ENCODE measurements around the gene BEAN1. TPM values are rescaled to one million over a fixed set of nuclear protein-coding genes. Genes with fewer than 3 reads are reported as not detected.

The BEAN1 gene
- total and polyA plus RNA-seq, 12 donors, result 0.26 to 9.6 (median 2.0) TPM

DNA sequence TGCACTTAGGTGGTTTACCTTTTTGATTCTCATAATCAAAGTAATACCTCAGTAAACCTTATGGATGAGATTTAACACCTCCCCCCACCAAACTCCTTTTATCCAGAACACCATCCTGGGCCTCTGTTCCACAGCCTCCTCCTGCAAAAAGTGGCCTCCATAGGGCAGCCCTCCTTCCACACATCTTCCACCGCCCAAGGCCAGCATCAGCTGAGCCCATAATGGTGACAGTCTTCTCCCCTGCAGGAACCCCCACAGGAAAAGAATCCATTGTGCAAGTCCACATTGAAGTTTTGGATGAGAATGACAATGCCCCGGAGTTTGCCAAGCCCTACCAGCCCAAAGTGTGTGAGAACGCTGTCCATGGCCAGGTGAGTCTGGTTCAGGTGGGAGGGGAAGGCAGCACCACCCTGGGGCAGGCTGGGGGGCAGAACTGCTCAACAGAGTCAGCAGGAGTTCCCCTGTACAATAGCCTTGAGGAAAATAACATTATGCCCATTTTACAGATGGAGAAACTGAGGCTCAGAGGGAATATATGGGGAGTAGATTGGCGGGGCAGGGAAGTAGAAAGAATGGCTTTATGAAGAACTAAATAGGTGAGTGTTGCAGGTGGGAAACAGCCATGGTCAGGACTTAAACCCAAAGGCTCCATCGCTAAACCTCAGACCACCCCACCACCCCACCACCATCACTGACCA lies 29.2 kb upstream of the BEAN1 start:
- H3K36me3 ChIP-seq, result peaks cover 0 to 91% (median 2%) of the 10 kb centered on the region in 9 donors
- TF ChIP-seq, protein P1, sequence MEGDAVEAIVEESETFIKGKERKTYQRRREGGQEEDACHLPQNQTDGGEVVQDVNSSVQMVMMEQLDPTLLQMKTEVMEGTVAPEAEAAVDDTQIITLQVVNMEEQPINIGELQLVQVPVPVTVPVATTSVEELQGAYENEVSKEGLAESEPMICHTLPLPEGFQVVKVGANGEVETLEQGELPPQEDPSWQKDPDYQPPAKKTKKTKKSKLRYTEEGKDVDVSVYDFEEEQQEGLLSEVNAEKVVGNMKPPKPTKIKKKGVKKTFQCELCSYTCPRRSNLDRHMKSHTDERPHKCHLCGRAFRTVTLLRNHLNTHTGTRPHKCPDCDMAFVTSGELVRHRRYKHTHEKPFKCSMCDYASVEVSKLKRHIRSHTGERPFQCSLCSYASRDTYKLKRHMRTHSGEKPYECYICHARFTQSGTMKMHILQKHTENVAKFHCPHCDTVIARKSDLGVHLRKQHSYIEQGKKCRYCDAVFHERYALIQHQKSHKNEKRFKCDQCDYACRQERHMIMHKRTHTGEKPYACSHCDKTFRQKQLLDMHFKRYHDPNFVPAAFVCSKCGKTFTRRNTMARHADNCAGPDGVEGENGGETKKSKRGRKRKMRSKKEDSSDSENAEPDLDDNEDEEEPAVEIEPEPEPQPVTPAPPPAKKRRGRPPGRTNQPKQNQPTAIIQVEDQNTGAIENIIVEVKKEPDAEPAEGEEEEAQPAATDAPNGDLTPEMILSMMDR (IDR thresholded peaks at IDR 0.05), result no peak
- no peak for DNase-seq
- ATAC-seq, result no peak
- H3K4me1 ChIP-seq, result peaks cover 4 to 43% (median 29%) of the 10 kb centered on the region in 9 donors
- H3K9me3 ChIP-seq, result no peaks in the 10 kb centered on the region
- 75 to 77% methylated on average over 5 of the region's 5 CpGs for WGBS, 2 donors
- peak overlapping the region in 1 of 10 donors; percentile 76 for H3K27ac ChIP-seq
- H3K4me3 ChIP-seq, result no peak overlapping the region
- H3K27me3 ChIP-seq, result no peaks in the 10 kb centered on the region
- intact Hi-C loops (cut with DNase I), result loop anchor here in 1 of 10 donors (10.0 kb wide), 1 partner anchor 1157 kb away; no protein-coding TSS in a partner anchor

DNA sequence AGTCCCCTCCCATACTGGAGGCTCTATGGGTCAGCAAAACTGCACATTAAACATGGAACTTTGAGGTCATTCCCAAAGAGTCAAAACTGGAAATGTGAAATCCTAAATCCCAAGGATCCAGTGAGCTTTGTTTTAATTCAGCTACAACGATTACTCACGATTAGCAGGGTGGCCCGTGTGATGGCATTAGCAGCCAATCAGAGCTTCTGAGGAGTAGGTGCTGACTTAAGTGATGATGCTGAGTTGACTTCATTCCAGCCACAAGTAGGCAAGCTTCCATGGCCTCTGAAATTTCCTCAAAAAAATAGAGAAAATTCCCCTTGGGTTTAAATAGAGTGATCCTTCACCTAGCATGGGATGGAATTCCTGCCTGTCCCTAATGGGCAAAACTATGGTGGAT lies 28.1 kb upstream of the BEAN1 start:
- TF ChIP-seq, protein P1 (IDR thresholded peaks at IDR 0.05), result no peak
- no peaks in the 10 kb centered on the region for H3K27me3 ChIP-seq
- H3K4me3 ChIP-seq, result no peak overlapping the region
- 51 to 63% methylated on average over 3 of the region's 3 CpGs for WGBS, 2 donors
- no peak for ATAC-seq
- peaks cover 0 to 91% (median 2%) of the 10 kb centered on the region in 9 donors for H3K36me3 ChIP-seq
- peaks cover 4 to 43% (median 29%) of the 10 kb centered on the region in 9 donors for H3K4me1 ChIP-seq
- intact Hi-C loops (cut with DNase I), result loop anchor here in 1 of 10 donors (10.0 kb wide), 1 partner anchor 1156 kb away; no protein-coding TSS in a partner anchor
- no peaks in the 10 kb centered on the region for H3K9me3 ChIP-seq
- no peak for DNase-seq
- peak overlapping the region in 6 of 10 donors; percentile 9 to 76 (median 38) for H3K27ac ChIP-seq

DNA sequence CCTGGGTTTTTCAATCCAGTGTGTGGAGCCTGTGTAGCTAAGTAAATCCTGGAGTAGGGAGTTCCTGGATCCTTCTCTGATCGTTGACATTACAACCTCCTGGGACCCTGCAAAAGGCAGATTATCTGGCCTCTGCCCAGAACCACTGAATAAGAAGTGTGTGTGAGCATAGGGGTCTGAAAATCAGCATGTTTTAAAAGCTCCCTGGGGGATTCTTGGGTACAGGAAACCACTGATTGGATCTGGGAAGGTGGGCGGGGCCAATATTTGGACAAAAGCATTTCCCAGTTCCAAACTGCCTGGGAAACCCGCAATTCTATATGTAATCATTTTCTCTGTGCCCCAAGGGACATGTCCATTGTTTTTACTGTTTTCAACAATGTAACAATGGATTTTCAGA lies 27.2 kb upstream of the BEAN1 start:
- peaks cover 0 to 2% (median 0%) of the 10 kb centered on the region in 11 donors for H3K9me3 ChIP-seq
- H3K36me3 ChIP-seq, result peaks cover 0 to 91% (median 2%) of the 10 kb centered on the region in 9 donors
- H3K4me1 ChIP-seq, result peaks cover 4 to 43% (median 29%) of the 10 kb centered on the region in 9 donors
- H3K4me3 ChIP-seq, result no peak overlapping the region
- intact Hi-C loops (cut with DNase I), result loop anchor here in 7 of 10 donors (1.0 to 10.0 kb wide), 5 partner anchors 38 to 1155 kb away; partner anchors contain the start of gene CMTM3 (in 3 of the 7)
- 41% methylated on average over 3 of the region's 3 CpGs for WGBS, 2 donors
- H3K27ac ChIP-seq, result peak overlapping the region in 6 of 10 donors; percentile 9 to 76 (median 66)
- peak; percentile 44 to 82 for DNase-seq
- ATAC-seq, result peak; percentile 28 to 83 (median 64)
- TF ChIP-seq, protein P1 (IDR thresholded peaks at IDR 0.05), result no peak
- no peaks in the 10 kb centered on the region for H3K27me3 ChIP-seq

DNA sequence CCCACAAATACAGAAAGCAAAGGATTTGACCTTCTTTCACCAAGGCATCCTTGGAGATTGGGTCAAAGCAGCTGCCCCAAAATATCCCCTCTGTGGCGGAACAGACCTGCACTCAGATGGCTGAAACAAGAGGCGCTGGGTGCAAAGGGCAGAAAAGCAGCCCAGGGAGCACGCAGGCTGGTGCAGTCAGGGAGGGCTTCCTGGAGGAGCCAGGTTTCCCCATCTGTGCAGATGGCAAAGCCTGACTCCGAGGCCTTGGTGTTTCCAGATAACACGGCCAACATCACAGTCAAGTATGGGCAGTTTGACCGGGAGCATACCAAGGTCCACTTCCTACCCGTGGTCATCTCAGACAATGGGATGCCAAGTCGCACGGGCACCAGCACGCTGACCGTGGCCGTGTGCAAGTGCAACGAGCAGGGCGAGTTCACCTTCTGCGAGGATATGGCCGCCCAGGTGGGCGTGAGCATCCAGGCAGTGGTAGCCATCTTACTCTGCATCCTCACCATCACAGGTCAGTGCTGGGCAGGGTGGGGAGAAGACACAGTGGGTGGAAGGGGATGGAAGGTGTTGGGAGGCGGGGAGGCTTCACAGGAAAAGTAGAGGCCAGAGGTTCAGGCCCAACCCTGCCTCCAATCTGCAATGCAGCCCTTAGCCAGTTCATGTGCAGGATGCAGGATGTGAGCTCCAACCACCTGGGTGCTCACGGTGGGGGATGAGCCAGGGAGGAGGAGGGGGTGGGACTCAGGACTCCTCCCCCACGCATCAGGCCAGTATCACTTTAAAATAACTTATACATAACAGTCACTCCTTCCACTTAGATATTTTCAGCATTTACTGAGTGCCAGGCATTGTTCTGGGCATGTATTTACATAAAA lies 26.4 kb upstream of the BEAN1 start:
- intact Hi-C loops (cut with DNase I), result loop anchor here in 6 of 10 donors (1.0 to 10.0 kb wide), 4 partner anchors 38 to 204 kb away; partner anchors contain the start of gene CMTM3 (in 3 of the 6)
- Histone ChIP-seq H3K27me3 (no peaks in the 10 kb centered on the region), H3K4me3 (peak overlapping the region in 1 of 10 donors; percentile 10), H3K27ac (peak overlapping the region in 8 of 10 donors; percentile 25 to 76 (median 50)), H3K9me3 (peaks cover 0 to 7% (median 0%) of the 10 kb centered on the region in 11 donors), H3K4me1 (peaks cover 4 to 43% (median 29%) of the 10 kb centered on the region in 9 donors), H3K36me3 (peaks cover 0 to 90% (median 2%) of the 10 kb centered on the region in 9 donors)
- 83 to 86% methylated on average over 20 of the region's 20 CpGs for WGBS, 2 donors
- TF ChIP-seq, protein P1 (IDR thresholded peaks at IDR 0.05), result no peak
- DNase-seq (no peak), ATAC-seq (peak in 1 of 8 donors; percentile 10)

All from heart right ventricle (tissue), 16 donors.